GM12874 (cell line): ENCODE results near the gene DSCAM.

Source experiments
- TF ChIP-seq, protein P1 (sequence below): IDR thresholded peaks from 2 replicates; pipeline ENCODE4 v1.5.1; 2011; ENCODE audit warnings: low read depth, mild to moderate bottlenecking, control low read depth, low read length, moderate library complexity; ENCODE audit not compliant: insufficient read depth

DSCAM gene

DNA sequence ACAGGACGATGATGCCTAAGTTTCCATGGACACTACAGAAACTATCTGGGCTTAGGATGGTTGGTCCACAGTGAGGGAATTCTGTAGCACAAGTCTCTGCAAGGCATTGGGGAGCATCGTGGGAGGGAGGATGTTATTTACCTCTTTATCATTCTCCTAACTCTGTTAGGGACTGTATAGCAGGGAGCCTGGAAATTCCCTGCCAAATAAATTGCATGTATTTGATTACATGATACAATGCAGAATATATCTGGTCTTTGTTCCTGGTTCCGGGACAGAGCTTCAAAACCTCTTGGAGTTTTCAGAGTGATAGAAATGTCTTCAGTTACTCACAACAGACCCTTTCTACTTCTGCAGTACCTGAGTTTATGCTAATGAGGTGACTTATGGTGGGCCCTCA is 593.8 kb downstream of the DSCAM start:
- TF ChIP-seq, protein P1, sequence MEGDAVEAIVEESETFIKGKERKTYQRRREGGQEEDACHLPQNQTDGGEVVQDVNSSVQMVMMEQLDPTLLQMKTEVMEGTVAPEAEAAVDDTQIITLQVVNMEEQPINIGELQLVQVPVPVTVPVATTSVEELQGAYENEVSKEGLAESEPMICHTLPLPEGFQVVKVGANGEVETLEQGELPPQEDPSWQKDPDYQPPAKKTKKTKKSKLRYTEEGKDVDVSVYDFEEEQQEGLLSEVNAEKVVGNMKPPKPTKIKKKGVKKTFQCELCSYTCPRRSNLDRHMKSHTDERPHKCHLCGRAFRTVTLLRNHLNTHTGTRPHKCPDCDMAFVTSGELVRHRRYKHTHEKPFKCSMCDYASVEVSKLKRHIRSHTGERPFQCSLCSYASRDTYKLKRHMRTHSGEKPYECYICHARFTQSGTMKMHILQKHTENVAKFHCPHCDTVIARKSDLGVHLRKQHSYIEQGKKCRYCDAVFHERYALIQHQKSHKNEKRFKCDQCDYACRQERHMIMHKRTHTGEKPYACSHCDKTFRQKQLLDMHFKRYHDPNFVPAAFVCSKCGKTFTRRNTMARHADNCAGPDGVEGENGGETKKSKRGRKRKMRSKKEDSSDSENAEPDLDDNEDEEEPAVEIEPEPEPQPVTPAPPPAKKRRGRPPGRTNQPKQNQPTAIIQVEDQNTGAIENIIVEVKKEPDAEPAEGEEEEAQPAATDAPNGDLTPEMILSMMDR: no peak

DNA sequence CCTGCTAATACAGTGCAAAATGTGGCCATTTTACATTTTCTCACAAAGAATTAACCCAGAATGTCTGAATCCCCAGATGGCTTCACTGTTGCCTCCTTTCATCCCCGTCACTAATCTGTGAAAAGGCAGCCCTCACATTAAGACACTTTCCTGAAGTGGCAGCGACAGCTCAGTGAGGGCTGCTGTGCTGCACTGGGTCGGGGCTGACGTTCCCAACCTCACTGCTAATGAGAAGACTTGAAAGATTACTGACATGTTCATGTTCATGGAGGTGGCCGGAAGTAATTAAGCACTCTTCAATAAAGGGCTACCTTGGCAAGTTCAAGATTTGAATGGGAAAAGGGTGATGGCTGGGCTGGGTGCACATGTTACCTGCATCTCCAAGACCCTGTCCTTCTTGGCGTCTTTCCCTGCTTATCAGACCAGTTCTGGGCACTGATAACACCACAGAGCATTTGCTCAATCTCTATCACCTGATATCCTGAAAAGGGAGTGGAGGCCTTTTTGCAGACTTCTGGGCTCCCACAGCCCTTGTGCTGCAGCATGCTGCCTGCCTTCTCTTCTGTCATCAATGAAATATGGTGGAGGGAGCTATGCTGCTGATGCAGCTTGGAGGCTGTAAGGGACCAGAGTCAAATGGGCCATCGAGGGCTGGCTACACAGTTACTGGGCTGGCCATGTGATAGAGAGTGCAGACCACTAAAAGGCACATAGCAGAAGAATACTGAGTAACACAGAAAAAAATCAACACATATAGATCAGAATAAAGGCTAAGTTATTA is 596.3 kb downstream of the DSCAM start:
- TF ChIP-seq, protein P1: no peak

GRCh38 chr21:40244981-40245380 is 602.0 kb downstream of the DSCAM start:
- TF ChIP-seq, protein P1: no peak

- TF ChIP-seq, protein P1: no peak
Measured at GRCh38 chr21:40243685-40244084, 603.3 kb downstream of the DSCAM start.

GRCh38 chr21:40242586-40243265 is 604.2 kb downstream of the DSCAM start:
- TF ChIP-seq, protein P1: no peak

DNA sequence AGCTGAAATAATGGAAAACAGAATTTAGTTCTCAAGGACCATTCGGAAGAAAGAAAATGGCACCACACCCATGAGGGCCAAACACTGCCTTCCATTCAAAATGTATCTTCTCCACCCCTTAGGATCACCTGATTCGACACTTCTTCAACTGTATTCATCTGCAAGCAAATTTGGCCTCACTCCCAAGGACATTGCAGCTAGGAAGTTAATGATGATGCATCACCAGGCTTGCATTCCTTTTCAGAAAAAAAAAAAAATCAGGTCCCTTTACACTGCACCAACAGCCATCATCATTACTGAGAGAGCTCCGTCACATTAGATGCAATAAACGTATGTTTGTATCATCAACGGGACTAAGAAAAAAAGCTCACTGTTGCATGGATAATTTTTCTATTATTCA is 611.4 kb downstream of the DSCAM start:
- TF ChIP-seq, protein P1: no peak

GRCh38 chr21:40231979-40232378 is 615.0 kb downstream of the DSCAM start:
- TF ChIP-seq, protein P1: no peak
